ENCODE data around the gene AGER.

AGER gene

GRCh38 chr6:32196682-32197616 is 12.9 kb upstream of the AGER start:
- Histone ChIP-seq H3K9me2 (replicated peaks; ENCODE audit: low read depth, low read length) (no peaks in the 10 kb centered on the region), H3F3A (ENCODE audit: low read depth) (no peaks in the 10 kb centered on the region), H3K36me3 (ENCODE audit: insufficient read depth, low read length) (no peaks in the 10 kb centered on the region), H3K79me2 (ENCODE audit: insufficient read depth, low read length) (peaks cover 39% of the 10 kb centered on the region), H3K4me1 (ENCODE audit: insufficient read depth, low read length, poor library complexity, severe bottlenecking) (peaks cover 40% of the 10 kb centered on the region), H3K4me3 (ENCODE audit: low read length, poor library complexity, severe bottlenecking) (peak overlapping the region; percentile 99), H3K9ac (ENCODE audit: low read depth, low read length, poor library complexity, severe bottlenecking) (peak overlapping the region; percentile 100), H3K9me3 (ENCODE audit: insufficient read depth, low read depth, low read length) (no peaks in the 10 kb centered on the region), H3K4me2 (ENCODE audit: low read depth, low read length, poor library complexity, severe bottlenecking) (peak overlapping the region; percentile 84), H2AFZ (ENCODE audit: low read length) (peak overlapping the region; percentile 86), H4K20me1 (ENCODE audit: insufficient read depth, low read length, poor library complexity, severe bottlenecking) (no peaks in the 10 kb centered on the region), H3K27me3 (ENCODE audit: insufficient read depth, low read length, poor library complexity, severe bottlenecking) (no peaks in the 10 kb centered on the region)
- TF ChIP-seq CTCF (conservative IDR thresholded peaks at IDR 0.05; ENCODE audit: low read length): no peak
- no peak for TF ChIP-seq EZH2phosphoT487 (IDR thresholded peaks at IDR 0.05; ENCODE audit: borderline replicate concordance)

GRCh38 chr6:32195902-32196681 is 12.0 kb upstream of the AGER start:
- no peak for TF ChIP-seq CTCF (conservative IDR thresholded peaks at IDR 0.05; ENCODE audit: low read length)
- Histone ChIP-seq H3K4me2 (ENCODE audit: low read depth, low read length, poor library complexity, severe bottlenecking) (peak overlapping the region; percentile 84), H3K9me3 (ENCODE audit: insufficient read depth, low read depth, low read length) (no peaks in the 10 kb centered on the region)

GRCh38 chr6:32195652-32195901 is 11.5 kb upstream of the AGER start:
- Histone ChIP-seq H3K9ac (ENCODE audit: low read depth, low read length, poor library complexity, severe bottlenecking) (peak overlapping the region; percentile 100), H3K4me2 (ENCODE audit: low read depth, low read length, poor library complexity, severe bottlenecking) (no peak overlapping the region), H3K4me3 (ENCODE audit: low read length, poor library complexity, severe bottlenecking) (peak overlapping the region; percentile 99), H3K79me2 (ENCODE audit: insufficient read depth, low read length) (peaks cover 53% of the 10 kb centered on the region), H4K20me1 (ENCODE audit: insufficient read depth, low read length, poor library complexity, severe bottlenecking) (no peaks in the 10 kb centered on the region), H3K9me3 (ENCODE audit: insufficient read depth, low read depth, low read length) (no peaks in the 10 kb centered on the region), H3K36me3 (ENCODE audit: insufficient read depth, low read length) (no peaks in the 10 kb centered on the region), H2AFZ (ENCODE audit: low read length) (no peak overlapping the region), H3K4me1 (ENCODE audit: insufficient read depth, low read length, poor library complexity, severe bottlenecking) (peaks cover 52% of the 10 kb centered on the region), H3K27me3 (ENCODE audit: insufficient read depth, low read length, poor library complexity, severe bottlenecking) (no peaks in the 10 kb centered on the region), H3F3A (ENCODE audit: low read depth) (no peaks in the 10 kb centered on the region), H3K9me2 (replicated peaks; ENCODE audit: low read depth, low read length) (no peaks in the 10 kb centered on the region)
- TF ChIP-seq CTCF (conservative IDR thresholded peaks at IDR 0.05; ENCODE audit: low read length): no peak
- no peak for TF ChIP-seq EZH2phosphoT487 (IDR thresholded peaks at IDR 0.05; ENCODE audit: borderline replicate concordance)

More at GRCh38 chr6:32195902-32196681, 12.0 kb upstream of the AGER start:
- peaks cover 48% of the 10 kb centered on the region for H3K4me1 ChIP-seq (ENCODE audit: insufficient read depth, low read length, poor library complexity, severe bottlenecking)
- no peaks in the 10 kb centered on the region for H4K20me1 ChIP-seq (ENCODE audit: insufficient read depth, low read length, poor library complexity, severe bottlenecking)
- H3F3A ChIP-seq (ENCODE audit: low read depth): no peaks in the 10 kb centered on the region
- H3K4me3 ChIP-seq (ENCODE audit: low read length, poor library complexity, severe bottlenecking): peak overlapping the region; percentile 99
- peaks cover 48% of the 10 kb centered on the region for H3K79me2 ChIP-seq (ENCODE audit: insufficient read depth, low read length)
- H3K9me2 ChIP-seq (replicated peaks; ENCODE audit: low read depth, low read length): no peaks in the 10 kb centered on the region
- peak overlapping the region; percentile 86 for H2AFZ ChIP-seq (ENCODE audit: low read length)
- H3K9ac ChIP-seq (ENCODE audit: low read depth, low read length, poor library complexity, severe bottlenecking): peak overlapping the region; percentile 100
- H3K36me3 ChIP-seq (ENCODE audit: insufficient read depth, low read length): no peaks in the 10 kb centered on the region
- no peaks in the 10 kb centered on the region for H3K27me3 ChIP-seq (ENCODE audit: insufficient read depth, low read length, poor library complexity, severe bottlenecking)

Measured in Loucy (cell line).